Activated CD4-positive, alpha-beta T cell treated with anti-CD3 and anti-CD28 coated beads for 1 hour (primary cell): ENCODE results near the gene FABP3.

Source experiments
- DNase-seq: peaks from one replicate; pipeline ENCODE4 v3.0.0-alpha.2; 2020

FABP3 gene

GRCh38 chr1:31373056-31373896, at the start of gene FABP3:
Gene FABP3, minus strand, starts transcription at chr1:31373076. Its CDS starts 62 bp downstream, at chr1:31373014.
- DNase-seq: no peak

GRCh38 chr1:31421371-31422040, 48.6 kb upstream of the FABP3 start:
- DNase-seq: no peak

DNA sequence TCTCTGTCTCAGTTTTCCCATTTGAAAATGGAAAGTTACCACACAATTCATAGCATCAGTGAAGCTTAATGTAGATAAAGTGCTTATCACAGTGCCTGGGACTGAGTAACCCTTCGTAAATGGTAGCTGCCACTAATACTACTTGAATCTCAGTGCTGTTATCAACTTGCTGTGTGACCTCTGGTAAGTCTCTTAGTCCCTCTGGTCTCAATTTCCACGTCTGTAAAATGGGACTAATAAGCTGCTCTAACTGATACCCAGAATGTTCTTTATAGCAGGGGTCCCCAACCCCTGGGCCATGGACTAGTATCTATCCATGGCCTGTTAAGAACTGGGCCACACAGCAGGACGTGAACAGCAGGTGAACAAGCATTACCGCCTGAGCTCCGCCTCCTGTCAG, 47.8 kb upstream of the FABP3 start:
- no peak for DNase-seq

DNA sequence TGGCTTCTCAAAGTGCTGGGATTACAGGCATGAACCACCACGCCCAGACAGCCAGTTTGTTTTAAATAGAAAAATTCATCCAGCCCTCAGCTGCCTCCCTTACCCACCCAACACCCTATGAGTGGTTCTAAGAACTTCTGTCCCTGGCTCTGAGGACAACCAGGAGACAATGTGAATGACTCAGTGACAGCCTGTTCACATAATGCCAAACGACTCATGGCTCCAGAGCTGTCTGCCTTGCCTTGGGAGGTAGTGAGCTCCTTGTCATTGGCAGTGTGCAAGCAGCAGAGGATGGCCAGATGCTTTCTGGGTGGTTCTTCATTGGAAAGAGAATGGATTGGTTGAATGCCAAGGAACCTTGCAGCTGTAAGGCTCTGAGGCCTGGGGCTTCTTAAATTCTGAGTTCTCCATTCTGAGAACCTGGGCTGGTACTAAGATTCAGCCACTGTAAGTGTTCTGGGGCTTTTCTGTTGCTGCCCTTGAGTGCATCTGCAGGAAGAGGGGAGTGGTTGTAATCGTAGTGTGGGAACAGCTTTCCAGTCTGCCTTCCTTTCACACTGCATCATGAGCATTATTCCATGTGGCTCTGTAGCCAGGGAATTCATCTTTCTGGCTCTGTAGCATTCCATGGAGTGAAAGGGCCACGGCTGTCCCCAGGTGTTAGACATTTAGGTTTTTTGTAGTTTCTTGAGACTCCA, 45.9 kb upstream of the FABP3 start:
- DNase-seq: no peak

- DNase-seq: no peak
These were observed 44.3 kb upstream of the FABP3 start for GRCh38 chr1:31417148-31417547.

DNA sequence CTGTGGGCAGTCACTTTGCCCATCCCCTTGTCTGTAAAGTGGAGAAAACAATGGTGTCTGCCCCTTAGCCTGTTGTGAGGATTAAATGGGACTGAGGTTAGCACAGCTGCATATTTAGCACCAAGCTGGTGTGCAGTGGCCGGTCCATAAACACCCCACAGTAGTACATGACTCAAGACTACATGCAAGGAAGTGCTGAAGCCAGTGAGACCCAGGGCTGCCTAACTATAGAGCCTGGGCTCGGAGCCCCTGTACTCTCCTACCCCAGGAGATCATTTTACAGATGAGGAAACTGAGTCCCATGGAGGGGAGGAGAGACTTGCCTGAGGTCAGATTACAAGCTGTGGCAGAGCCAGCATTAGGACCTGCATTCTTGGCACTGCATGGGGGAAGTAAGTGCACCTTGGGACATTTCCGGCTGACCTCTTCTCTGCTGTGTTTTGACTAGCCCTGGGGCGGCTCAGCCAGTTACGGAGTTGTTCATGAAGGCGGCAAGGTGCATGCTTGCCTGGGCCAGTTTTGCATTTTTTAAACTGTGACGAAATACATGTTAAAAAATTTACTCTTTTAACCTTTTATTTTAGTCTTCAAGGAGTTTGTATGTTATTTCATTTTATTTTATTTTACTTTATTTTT, 43.3 kb upstream of the FABP3 start:
- no peak for DNase-seq

DNA sequence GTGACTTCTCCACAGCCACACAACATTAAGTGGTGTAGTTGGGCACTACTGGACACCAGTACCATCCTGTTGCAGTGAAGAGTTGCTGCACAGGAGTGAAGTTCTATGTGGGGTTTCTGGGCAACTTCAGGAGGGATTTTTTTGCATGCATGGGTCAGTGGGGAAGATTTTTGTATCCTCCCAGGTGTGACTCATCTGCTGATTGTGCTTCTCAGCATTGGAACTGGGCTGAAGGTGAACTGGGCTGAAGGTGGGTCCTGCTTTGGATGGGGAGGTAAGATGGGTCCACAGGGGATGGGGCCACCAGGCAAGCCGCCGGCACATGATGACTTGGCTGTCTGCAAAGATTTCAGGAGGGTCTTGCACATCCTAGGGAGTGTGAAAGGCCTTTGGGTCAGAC, 42.8 kb upstream of the FABP3 start:
- DNase-seq: no peak

- DNase-seq: no peak
These were observed 42.1 kb upstream of the FABP3 start for GRCh38 chr1:31414980-31415370.

DNA sequence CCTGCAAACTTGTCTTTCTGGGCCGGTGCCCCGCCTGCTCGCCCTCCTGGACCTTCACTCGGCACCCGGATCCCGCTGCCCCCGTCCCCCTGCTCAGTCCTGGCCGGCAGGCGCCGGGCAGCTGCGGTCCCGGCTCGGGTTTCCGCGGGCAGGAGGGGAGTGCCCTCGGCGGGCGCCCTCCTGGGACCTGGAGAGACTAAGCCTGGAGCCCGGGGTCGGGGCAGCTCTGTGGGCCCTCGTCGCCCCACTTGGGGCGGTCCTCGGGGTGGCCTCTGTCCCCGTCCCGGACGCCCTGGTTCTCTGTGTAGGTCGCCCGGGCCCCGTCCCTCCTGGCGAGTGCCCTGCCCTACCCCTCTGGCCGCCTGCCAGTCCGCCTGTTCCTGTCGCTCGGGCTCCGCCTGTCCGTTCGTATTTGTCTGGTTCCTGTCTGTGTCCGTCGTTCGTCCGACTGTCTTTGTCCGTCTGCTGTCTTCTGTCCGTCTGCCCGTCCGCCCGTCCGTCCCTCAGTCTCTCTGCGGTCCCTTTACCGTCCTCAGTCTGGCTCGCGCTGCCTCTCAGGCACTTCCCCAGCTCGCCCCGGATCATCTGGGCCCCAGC, 40.6 kb upstream of the FABP3 start:
- no peak for DNase-seq

GRCh38 chr1:31412732-31413404, 40.0 kb upstream of the FABP3 start, which contains the start of gene SERINC2:
Gene SERINC2, plus strand, starts transcription at chr1:31413213. Its CDS starts 53 bp downstream, at chr1:31413266.
- no peak for DNase-seq

GRCh38 chr1:31412205-31412604, 39.3 kb upstream of the FABP3 start:
- no peak for DNase-seq

DNA sequence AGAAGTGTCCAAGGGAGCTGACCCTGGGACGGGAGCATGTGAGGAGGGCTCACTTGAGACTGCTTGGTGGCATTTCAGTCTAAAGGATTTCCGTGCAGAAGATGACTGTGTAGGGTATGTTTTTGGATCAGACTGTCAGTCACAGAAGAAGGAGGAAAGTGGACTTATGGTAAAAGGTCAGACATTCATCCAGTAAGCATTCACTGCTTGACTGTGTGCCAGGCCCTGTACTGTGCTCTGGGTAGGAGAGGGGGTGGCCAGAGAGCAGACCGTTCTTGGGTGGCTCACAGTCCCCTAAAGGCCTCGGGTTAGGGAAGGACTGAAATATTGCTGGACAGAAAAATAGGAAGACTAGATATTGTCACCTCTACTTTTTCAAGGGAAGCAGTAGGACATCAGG, 38.0 kb upstream of the FABP3 start:
- DNase-seq: no peak

- no peak for DNase-seq
These were observed 37.3 kb upstream of the FABP3 start for GRCh38 chr1:31409946-31410858.

GRCh38 chr1:31408788-31409318, 36.0 kb upstream of the FABP3 start:
- DNase-seq: no peak

- DNase-seq: no peak
These were observed 34.3 kb upstream of the FABP3 start for GRCh38 chr1:31407029-31407626.

GRCh38 chr1:31405578-31406245, 32.8 kb upstream of the FABP3 start:
- DNase-seq: no peak

GRCh38 chr1:31401241-31401640, 28.4 kb upstream of the FABP3 start:
- DNase-seq: no peak

- DNase-seq: no peak
These were observed 27.5 kb upstream of the FABP3 start for GRCh38 chr1:31400393-31400792.

DNA sequence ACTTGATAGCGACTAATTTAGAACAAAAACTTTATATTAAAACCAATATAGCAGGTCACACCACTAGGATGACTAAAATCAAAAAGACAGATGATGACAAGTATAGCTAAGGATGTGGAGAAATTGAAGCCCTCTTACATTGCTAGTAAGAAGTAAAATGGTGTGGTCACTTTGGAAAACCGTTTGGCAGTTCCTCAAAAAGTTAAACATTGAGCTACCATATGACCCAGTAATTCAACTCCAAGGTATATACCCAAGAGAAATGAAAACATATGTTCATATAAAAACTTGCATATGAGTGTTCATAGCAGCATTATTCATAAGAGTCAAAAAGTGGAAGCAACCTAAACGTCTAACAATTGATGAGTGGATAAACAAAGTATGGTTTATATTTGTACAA, 27.1 kb upstream of the FABP3 start:
- DNase-seq: no peak

- no peak for DNase-seq
These were observed 25.4 kb upstream of the FABP3 start for GRCh38 chr1:31398246-31398645.
